WI38 (cell line): ENCODE measurements around the gene CACNB3.

Experiments used
- H3K4me3 ChIP-seq: 2 replicates; pipeline ENCODE4 v1.5.1; 2011; ENCODE audit warnings: low read depth, mild to moderate bottlenecking, control low read depth, low read length
- CTCF ChIP-seq: IDR thresholded peaks from 2 replicates; pipeline ENCODE4 v1.5.1; 2012; ENCODE audit warnings: low read depth, mild to moderate bottlenecking, control low read depth, low read length

CACNB3 gene

GRCh38 chr12:48775991-48776649 is 42.2 kb upstream of the CACNB3 start:
- TF ChIP-seq CTCF, result no peak

GRCh38 chr12:48776956-48777355 is 41.3 kb upstream of the CACNB3 start:
- no peak for TF ChIP-seq CTCF
- H3K4me3 ChIP-seq, result no peak overlapping the region

More at GRCh38 chr12:48775991-48776649, 42.2 kb upstream of the CACNB3 start:
- H3K4me3 ChIP-seq, result no peak overlapping the region

GRCh38 chr12:48777501-48778400 is 40.5 kb upstream of the CACNB3 start:
- H3K4me3 ChIP-seq, result no peak overlapping the region
- no peak for TF ChIP-seq CTCF

GRCh38 chr12:48779869-48780268 is 38.4 kb upstream of the CACNB3 start:
- no peak overlapping the region for H3K4me3 ChIP-seq
- TF ChIP-seq CTCF, result no peak

- H3K4me3 ChIP-seq, result no peak overlapping the region
- no peak for TF ChIP-seq CTCF
These were observed 37.8 kb upstream of the CACNB3 start for GRCh38 chr12:48780381-48781025.

- H3K4me3 ChIP-seq, result no peak overlapping the region
- TF ChIP-seq CTCF, result no peak
These were observed 36.4 kb upstream of the CACNB3 start for GRCh38 chr12:48781750-48782456.
